ENCODE data around the gene ARHGAP26.
"Not testable (repeated sequence)": the region's sequence is repeated elsewhere in the genome, so short reads cannot be mapped to it uniquely, and the experiment has no call there.

The ARHGAP26 gene

DNA sequence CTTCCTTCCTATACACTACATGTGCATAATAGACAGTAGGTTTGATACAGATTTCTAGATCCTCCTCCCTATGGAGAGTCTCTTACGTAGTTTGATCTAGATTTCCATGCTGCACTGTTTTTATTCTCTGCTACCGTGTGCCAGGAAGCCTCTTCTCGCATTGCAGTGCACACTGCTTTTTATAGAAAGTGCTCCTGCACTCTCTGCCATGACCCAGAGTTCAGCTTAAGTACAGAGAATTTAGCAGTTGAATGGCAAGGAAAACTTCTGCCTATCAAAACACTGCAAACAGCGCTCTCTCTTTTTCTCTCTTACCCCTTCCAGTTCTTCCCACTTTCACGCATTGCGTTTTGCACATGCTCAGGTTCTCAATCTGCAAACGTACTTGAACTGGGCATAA is 187.4 kb downstream of the ARHGAP26 start:
- FAIRE-seq: no peak
- DNase-seq (ENCODE audit: low spot score): no peak

DNA sequence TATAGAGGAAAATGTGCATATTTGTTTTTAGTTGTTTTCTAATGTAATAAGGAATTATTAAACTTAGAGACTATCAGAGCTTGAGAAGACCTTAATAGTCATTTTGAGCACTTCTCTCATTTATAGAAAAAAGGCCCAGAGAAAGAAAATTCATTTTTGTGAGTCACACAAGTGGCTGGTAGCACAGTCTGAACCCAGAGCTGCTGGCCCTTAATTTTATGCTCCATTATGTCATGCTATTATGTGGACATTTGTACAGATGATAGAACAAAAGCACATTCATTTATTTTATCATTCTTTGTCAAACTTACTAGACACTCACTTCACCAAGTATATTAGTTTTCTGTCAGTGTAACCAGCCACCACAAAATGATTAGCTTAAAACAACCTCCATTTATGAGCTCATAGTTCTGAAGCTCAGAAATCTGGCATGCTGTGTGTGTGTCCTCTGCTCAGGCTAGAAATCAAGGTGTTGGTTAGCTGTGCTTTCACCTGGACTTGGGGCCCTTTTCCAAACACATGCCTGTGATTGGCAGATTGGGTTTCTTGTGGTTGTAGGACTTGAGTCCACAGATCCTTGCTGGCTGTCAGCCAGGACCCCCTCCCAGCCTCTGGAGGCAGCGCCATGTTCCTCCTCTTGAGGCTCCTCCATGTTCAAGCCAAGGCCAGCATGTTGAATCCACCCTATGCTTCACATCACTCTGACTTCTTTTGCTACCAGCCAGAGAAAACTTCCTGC is 188.9 kb downstream of the ARHGAP26 start:
- DNase-seq (ENCODE audit: low spot score) (peak; percentile 21), FAIRE-seq (peak; percentile 63)

DNA sequence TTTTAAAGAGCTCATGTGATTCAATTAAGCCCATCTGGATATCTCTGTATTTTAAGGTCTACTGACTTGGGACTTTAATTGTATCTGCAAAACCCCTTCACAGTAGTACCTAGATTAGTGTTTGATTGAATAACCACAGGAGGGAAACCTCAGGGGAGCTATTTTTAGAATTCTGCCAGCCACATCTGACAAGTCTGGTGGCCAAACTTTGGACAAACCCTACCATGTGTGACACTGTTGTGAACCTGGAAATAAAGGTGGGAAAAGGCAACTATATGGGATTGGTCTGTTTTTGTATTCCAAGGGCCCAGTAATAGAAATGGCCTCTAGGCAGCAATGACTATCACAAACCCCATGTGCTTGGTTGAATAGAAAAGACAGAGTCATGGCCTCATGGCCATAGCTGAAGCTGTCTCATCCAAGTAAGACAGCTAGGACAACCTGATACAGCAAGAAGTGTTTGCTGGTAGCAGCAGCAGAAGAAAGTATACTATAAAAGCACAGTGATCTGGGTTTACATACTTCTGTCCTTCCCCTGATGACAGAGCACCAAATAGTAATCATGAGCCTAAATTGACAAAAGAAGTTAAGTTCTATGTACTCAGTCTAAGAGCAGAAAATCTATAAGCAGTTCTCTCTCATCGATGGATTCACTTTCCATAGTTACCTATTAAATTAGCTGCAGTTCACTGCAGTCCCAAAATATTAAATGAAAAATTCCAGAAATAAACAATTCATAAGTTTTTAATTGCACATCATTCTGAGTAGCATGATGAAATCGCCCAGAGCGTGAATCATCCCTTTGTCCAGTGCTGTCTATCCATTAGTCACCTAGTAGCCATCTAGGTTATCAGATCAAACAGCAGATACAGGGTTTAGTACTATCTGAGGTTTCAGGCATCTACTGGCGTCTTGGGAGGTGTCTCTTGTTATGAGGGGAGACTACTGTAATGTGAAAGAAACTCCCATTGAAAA is 189.8 kb downstream of the ARHGAP26 start:
- DNase-seq (ENCODE audit: low spot score): peak; percentile 94
- peak; percentile 97 for FAIRE-seq

DNA sequence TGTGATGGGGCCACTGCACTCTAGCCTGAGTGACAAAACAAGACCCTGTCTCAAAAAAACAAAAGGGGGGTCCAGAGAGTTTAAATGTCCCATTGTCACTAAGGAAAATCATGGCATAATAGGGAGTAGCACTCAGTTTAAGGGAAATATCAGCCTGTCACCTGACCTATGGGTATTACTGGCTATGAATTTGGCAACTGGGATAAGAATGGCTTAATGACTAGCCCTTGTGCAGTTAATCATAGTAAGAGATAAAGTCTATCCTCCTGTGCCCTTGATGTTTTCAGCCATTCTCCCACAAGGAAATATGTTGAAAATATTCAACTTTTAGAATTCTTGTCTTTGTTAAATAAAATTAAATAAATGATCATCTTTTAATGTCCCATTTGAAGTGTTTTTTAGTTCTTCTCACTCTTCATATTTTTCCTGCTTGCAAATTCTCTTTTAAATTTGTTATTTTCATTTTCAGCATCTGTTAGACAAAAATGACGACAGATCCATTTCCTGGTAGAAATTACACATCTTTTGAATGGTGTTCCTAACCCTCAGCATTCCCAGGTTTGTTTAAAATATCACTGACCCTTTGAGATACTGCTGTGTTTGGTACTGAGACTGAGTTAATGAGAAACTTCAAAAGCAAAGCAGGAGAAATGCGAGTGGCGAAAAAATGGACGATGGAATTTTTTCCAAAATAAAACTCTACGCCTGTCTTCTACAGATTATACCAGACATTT is 191.4 kb downstream of the ARHGAP26 start:
- FAIRE-seq: peak; percentile 29
- DNase-seq (ENCODE audit: low spot score): no peak

DNA sequence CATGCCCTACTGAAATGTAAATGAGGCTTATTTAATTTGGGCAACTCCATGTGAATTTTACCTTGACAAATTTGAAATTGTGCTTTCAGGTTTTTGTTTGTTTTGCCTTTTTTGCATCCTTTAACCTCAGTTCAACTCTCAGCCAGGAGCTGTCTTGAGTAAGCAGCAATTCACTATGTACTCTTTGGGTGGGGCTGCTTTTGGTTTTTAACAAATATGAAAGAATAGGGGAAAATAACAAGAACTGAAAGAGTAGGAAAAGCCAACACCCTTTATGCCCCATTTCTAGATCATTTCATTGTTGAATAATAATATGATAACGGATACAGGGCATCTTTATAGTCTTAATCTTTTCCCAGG is 192.0 kb downstream of the ARHGAP26 start:
- FAIRE-seq (no peak), DNase-seq (ENCODE audit: low spot score) (no peak)

DNA sequence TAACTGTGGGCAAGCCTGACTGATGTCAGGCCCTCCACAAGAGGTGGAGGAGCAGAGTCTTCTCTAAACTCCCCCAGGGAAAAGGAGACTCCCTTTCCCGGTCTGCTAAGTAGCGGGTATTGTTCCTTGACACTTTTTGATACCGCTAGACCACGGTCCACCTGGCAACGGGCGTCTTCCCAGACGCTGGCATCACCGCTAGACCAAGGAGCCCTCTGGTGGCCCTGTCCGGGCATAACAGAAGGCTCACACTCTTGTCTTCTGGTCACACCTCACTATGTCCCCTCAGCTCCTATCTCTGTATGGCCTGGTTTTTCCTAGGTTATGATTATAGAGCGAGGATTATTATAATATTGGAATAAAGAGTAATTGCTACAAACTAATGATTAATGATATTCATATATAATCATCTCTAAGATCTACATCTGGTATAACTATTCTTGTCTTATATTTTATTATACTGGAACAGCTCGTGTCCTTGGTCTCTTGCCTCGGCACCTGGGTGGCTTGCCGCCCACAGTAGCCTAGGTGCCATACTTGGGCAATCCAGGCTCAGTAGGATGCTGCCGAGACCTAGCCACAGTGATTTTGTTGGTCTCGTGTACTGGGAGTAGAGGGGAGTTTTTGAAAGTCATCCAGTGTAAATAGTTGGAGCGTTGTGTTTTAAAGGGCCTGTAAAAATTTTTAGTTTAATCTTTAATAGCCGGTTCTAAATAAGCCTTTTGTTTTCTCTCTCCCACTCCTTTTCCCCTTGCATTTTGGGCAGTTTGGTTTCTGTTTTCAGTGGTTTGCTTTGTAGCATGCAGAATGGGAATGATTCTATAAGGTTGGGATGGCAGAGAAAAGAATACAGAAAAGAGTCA is 195.3 kb downstream of the ARHGAP26 start:
- FAIRE-seq; DNase-seq (ENCODE audit: low spot score): not testable (repeated sequence)

DNA sequence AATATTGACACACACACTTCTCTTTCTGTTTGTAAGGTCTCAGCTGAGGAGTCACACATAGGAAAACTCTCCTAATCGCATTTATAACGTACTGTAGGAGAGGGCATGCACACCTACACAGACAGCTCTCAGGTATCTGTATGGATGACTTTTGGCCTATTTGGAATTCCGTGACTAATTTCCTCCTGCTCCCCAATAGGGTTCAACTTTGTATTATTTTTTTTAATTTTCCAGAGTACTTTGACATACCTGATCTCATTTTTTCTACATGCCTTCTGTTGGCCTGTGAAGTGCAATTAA is 195.9 kb downstream of the ARHGAP26 start:
- no peak for FAIRE-seq
- no peak for DNase-seq (ENCODE audit: low spot score)

DNA sequence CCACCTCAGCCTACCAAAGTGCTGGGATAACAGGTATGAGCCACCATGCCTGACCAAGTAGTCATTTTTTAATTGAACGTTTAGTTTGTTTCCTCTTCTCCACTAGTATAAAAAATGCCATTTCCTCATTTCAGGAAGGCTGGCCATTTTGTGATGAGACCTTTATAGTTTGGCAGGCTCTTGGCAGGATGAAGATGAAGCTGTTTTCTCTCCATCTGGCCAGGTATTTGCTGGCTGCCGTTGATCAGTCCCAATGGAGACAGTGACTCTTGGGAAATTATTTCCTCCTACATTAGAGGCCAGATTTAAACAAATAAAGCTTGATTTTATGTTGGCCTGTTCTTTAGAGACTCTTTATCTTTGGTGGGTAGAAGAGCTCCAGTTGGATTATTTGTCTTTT is 199.0 kb downstream of the ARHGAP26 start:
- DNase-seq (ENCODE audit: low spot score) (no peak), FAIRE-seq (no peak)

DNA sequence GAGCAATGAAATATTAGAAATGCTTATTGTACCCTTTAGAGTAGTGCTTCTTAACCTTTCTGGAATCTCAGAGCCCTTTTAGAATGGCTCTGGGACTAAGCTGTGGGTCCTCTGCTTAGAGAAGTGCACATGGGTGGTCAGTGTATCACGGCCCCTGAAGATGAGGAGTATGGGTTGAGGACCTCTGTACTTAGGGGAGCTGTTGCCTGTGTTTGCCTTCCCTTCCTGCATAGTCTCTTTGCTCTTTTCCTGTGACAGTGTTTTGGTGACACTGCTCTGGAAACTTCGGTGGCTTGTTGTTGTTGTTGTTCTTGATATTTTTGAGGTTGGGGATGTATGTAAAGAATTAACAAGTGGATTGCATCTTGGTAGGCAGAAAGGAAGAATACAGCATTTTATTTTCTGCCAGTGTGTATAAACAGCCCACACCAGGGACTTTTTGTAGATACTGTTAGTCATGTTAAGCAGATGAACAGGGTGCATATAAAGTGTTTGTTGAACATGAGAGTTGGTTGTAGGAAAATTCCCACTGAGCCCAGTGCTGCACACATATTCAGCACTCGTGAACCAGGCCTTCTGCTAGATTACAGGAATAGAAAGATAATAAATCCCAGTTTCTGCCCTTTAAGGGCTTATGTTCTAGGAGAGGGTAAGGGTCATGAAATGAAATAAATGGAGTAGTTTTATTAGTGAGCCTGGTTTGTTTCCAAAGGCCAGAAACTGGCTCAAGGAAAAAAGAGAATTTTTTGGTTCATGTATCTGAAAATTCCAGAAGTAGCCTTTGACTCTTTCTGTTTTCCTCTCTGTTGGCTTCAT is 199.7 kb downstream of the ARHGAP26 start:
- DNase-seq (ENCODE audit: low spot score): no peak
- FAIRE-seq: no peak

DNA sequence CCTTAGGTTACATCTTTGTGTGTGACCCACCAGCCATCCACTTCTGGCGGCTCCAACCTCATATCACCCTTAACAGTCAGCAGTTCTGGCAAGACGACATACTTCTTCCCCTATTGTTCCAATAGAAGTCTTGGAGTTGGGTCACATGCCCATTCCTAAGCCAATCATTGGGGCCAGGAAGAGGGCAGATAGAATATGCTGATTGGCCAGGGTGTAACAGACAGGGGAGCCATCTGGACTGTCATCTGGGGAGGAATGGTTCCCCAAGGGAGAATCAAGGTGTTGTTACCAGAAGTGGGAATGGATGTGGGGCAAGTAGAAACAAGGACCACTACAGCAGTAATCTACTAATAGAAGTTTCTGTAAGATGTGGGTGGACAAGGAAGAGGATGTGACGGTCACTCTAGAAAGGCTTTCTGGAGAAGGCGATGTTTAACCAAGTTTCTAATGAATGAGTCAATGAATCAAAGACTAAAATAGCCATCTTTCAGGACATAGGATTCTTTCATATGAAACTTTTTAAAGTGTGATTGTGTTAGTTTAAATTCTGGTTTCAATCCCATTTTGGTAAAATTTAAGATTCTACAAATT is 200.4 kb downstream of the ARHGAP26 start:
- FAIRE-seq: no peak
- no peak for DNase-seq (ENCODE audit: low spot score)

DNA sequence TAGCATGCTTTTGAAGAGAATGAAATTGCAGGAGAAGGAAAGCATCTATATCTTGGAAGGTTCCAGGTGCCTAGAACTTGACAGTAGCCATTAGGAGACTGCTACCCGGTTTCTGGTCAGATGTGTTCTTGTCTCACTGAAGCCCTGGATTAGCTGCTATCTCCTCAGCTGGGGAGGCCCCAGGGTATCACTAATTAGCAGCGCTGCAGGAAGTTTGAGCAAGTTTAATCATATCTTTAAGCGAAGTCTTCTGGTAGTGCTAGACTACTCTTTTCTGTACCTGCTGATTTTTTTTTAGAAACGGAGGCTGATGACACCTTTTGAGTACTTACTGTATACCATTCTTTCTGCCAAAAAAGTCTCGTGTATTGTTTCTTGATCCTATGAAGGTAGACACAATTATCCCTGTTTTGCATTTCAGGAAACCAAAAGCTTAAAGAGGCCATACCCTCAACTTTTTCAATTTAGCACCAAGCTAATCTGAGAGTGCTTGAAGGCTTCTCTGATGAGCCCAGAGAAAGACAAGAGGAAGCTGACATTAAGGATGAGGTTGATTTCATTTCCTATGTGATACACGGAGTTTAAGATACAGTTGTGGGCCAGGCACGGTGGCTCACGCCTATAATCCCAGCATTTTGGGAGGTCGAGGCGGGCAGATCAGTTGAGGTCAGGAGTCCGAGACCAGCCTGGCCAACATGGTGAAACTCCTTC is 201.3 kb downstream of the ARHGAP26 start:
- DNase-seq (ENCODE audit: low spot score) (no peak), FAIRE-seq (no peak)

DNA sequence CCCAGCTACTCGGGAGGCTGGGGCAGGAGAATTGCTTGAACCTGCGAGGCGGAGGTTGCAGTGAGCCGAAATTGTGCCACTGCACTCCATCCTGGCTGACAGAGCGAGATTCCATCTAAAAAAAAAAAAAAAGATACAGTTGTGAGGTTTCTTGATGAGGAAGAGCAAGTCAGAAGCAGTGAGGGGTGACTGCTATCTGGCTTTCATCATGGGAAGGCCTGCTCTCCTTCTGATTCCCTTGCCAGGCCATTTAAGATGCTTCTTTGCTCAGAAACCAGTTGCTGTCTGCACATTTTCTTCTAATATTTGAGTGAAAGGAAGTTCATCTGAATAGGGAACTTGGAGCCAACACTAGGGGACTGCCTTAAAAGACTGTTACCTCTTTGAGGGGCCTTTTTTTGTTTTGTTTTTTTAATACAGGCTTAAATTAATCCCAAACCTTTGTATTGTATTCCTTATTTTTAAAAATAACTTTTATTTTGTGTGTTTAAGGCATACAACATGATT is 201.9 kb downstream of the ARHGAP26 start:
- no peak for FAIRE-seq
- no peak for DNase-seq (ENCODE audit: low spot score)

DNA sequence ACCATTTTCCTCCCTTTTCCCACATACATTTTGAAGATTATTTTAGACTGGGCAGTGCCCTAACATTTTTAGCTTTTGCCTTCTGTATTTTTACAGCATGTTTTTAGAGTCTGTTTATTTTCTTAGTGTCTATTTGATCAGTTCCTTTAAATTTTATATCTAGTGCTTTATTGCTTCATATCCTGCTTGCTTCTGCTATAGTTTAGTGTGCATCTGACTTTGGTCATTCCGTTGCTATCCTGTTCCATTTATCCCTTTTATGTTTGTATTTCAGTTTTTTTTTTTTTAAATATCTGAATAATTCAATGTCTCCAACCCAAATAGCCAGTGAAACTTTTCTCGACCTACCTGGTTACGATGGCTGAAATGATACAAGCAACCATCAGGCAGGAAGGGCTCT is 203.8 kb downstream of the ARHGAP26 start:
- DNase-seq (ENCODE audit: low spot score) (no peak), FAIRE-seq (no peak)

DNA sequence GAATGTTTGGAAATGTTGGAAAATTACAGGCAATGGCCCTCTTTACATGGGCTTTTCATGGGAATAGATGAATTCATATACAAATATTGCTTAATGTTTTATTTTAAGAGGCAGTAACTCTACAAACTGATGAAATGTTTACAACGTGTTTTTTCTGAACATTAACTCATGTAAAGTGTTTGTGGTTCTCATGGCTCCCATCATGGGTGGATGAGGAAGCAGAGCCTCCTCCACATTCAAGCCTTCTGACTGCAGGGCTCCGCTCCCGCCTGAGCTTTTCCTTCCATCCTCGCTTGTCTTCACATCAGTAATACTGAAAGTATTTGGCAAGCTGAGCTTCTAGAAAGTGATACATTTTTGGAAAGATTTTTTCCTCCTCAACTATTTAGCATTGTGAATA is 204.2 kb downstream of the ARHGAP26 start:
- DNase-seq (ENCODE audit: low spot score): no peak
- no peak for FAIRE-seq

DNA sequence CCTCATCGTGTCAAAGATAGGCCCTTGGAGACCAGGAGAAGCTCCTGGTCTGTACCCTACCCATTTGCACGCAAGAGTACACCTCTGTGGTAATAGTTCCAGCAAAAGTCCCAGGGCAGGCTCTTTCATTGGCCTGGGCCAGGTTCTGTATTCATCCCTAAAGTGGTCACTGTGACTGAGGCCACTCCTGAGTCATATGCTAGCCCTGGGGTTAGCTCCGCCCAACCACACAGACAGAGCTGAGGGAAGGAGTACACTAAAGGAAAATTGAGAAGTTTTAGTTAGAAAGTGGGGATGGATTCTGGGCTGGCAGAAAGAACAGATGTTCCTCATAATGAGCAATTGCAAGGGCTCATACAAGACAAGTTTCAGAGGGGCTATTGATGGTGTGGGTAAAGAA is 206.7 kb downstream of the ARHGAP26 start:
- FAIRE-seq (peak; percentile 26), DNase-seq (ENCODE audit: low spot score) (peak; percentile 42)

DNA sequence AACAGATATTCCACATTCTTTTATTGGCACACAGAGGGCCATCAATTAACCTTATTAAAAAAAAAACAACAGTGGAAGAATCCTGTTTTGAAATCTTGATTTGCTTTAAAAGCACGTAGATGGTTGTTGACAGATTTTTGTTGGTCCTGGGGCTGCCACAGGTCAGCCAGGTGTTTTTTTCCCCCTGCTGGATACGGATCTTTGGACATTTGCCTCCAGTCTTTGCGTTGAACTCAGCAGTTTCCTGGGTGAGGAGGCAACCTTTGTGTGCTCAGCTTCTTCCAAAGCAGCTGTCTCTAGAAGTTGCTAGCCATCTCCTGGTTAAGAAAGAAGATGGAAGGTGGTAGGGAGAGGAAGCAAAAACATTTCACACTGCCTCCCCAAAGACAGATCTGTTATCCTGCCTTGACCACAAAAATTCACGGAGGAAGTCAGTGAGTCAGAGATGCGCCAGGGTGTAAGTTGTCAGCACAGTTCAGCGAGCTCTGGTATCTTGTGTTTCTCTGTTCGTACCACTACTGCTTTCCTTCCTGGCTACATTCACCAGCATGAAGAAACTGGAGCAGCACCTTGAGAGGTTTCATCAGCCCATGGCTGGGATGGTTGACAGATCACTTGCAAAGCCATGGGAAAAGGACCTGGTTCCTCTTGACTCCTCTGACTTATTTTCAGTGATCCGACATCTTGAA is 207.3 kb downstream of the ARHGAP26 start:
- FAIRE-seq (peak; percentile 93), DNase-seq (ENCODE audit: low spot score) (peak; percentile 92)

DNA sequence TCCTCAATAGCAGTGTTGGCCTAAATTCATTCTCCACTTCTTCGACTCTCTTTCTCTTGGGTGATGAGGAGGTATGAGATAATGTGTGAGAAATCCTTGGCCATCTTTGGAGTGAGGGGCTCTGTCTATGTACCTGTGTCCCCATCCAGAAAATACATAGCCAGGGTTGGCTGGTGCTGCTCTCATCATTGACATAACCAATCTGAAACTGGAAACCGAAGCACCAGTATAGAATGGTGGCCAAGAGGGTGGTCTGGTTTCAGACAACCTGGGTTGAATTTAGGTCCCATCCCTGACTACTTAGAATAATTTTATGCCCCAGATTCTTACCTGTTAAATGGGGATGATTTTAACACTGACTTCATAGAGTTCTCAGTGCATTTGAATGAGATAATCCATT is 208.1 kb downstream of the ARHGAP26 start:
- FAIRE-seq: no peak
- no peak for DNase-seq (ENCODE audit: low spot score)

DNA sequence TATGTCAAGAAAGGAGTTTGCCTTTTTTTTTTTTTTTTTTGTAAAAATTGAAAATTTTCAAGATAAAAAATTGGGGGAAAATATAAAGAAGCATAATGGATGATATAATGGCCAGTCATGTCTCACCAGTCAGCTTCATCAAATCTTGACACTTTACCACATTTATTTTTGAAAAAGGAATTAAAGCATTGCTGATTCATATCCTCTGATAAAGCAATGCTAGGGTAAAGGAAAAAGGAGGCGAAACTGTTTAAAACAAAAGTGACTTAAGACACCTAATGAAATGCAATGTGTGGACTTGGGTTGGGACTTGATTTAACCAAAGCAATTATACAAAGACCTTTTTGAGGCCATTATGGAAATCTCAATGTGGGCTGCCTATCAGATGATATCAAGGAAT is 208.5 kb downstream of the ARHGAP26 start:
- DNase-seq (ENCODE audit: low spot score) (no peak), FAIRE-seq (no peak)

All from RCC 7860 (cell line).